Endodermal cell (in vitro differentiated cells): Measurements from ENCODE around the gene LYSMD4. TPM values are rescaled to one million over a fixed set of nuclear protein-coding genes. Genes with fewer than 3 reads are reported as not detected.
A peak's percentile ranks its signal among the peaks of the same experiment; 100 is the strongest.

Experiments
- DNase-seq: peaks from one replicate; pipeline ENCODE4 v3.0.0-alpha.2; 2017
- H3K27ac ChIP-seq: 2 replicates; pipeline ENCODE4 v1.5.1; 2013; ENCODE audit warnings: mild to moderate bottlenecking, low read depth, low read length, moderate library complexity
- H3K27me3 ChIP-seq: 2 replicates; pipeline ENCODE4 v1.6.1; 2013; ENCODE audit warnings: mild to moderate bottlenecking, low read length, moderate library complexity; ENCODE audit not compliant: insufficient read depth, control insufficient read depth, poor library complexity, severe bottlenecking
- H3K36me3 ChIP-seq: 2 replicates; pipeline ENCODE4 v1.7.0; 2013; ENCODE audit warnings: mild to moderate bottlenecking, low read length, moderate library complexity; ENCODE audit not compliant: control insufficient read depth, insufficient read depth
- H3K4me1 ChIP-seq: one replicate; pipeline ENCODE4 v1.7.0; 2013; ENCODE audit warnings: low read length; ENCODE audit not compliant: control insufficient read depth, insufficient read depth
- H3K4me3 ChIP-seq: 2 replicates; pipeline ENCODE4 v1.5.1; 2013; ENCODE audit warnings: mild to moderate bottlenecking, low read length, moderate library complexity
- H3K9ac ChIP-seq: 2 replicates; pipeline ENCODE4 v1.6.1; 2013; ENCODE audit warnings: mild to moderate bottlenecking, low read length, moderate library complexity; ENCODE audit not compliant: poor library complexity, severe bottlenecking; ENCODE audit errors: extremely low read depth
- H3K9me3 ChIP-seq: 2 replicates; pipeline ENCODE4 v1.6.1; 2013; ENCODE audit warnings: mild to moderate bottlenecking, low read length, moderate library complexity; ENCODE audit not compliant: control insufficient read depth
- H3K27ac Mint-ChIP-seq: 2 replicates; pipeline ENCODE4 v1.8.0; 2020; ENCODE audit warnings: mixed read lengths
- H3K27me3 Mint-ChIP-seq: 2 replicates; pipeline ENCODE4 v1.8.0; 2021; ENCODE audit warnings: mild to moderate bottlenecking, mixed read lengths; ENCODE audit not compliant: insufficient read depth
- H3K36me3 Mint-ChIP-seq: 2 replicates; pipeline ENCODE4 v1.8.0; 2020; ENCODE audit warnings: low read depth, mixed read lengths
- H3K4me1 Mint-ChIP-seq: 2 replicates; pipeline ENCODE4 v1.8.0; 2020; ENCODE audit warnings: mixed read lengths
- H3K4me3 Mint-ChIP-seq: 2 replicates; pipeline ENCODE4 v1.8.0; 2020; ENCODE audit warnings: mild to moderate bottlenecking, moderate library complexity, mixed read lengths
- H3K9me3 Mint-ChIP-seq: 2 replicates; pipeline ENCODE4 v1.8.0; 2020; ENCODE audit warnings: mild to moderate bottlenecking, mixed read lengths
- CTCF ChIP-seq: fragments of 200-600 bp; sonication (generic); conservative IDR thresholded peaks from 2 replicates; pipeline ENCODE4 v1.5.0; 2021; ENCODE audit warnings: antibody characterized with exemption, mild to moderate bottlenecking
- WGBS, 2 experiments: methylation state at CpG; one replicate each; pipeline versions ENCODE4 v1.1.5 to v1.1.7; 2013; ENCODE audit warnings: missing lambda C conversion rate in 2 of 2, mixed read lengths in 1 of 2; ENCODE audit not compliant: insufficient coverage in 1 of 2, insufficient read length in 1 of 2; 5-methylcytosine and 5-hydroxymethylcytosine counted together
- total RNA-seq, 2 donors: library from RNA; stranded (reverse); fragmentation: NEBNext Ultra II Directional in 1 of 2; extraction: Animal tissue kit (Norgen Biotek cat#: 25700) in 1 of 2; gene quantifications; 2 replicates in 1 of 2; 3 replicates in 1 of 2; pipeline ENCODE4 v1.2.1, GENCODE V29; 2021

The LYSMD4 gene
- total RNA-seq, 2 donors from 2014 or later, result 8.9 to 12.6 TPM

- peaks cover 11% of the 10 kb centered on the region for H3K36me3 ChIP-seq
- H3K9me3 Mint-ChIP-seq, result peaks cover 17% of the 10 kb centered on the region
- TF ChIP-seq CTCF, result no peak
- H3K4me1 Mint-ChIP-seq, result peaks cover 20% of the 10 kb centered on the region
- H3K27ac Mint-ChIP-seq, result peak overlapping the region; percentile 52
- peaks cover 12% of the 10 kb centered on the region for H3K27me3 Mint-ChIP-seq
- peaks cover 12% of the 10 kb centered on the region for H3K9me3 ChIP-seq
- H3K36me3 Mint-ChIP-seq, result peaks cover 38% of the 10 kb centered on the region
- DNase-seq, result no peak
- no peak overlapping the region for H3K9ac ChIP-seq
- no peak overlapping the region for H3K4me3 Mint-ChIP-seq
- no peak overlapping the region for H3K4me3 ChIP-seq
- peaks cover 19% of the 10 kb centered on the region for H3K27me3 ChIP-seq
- H3K27ac ChIP-seq, result no peak overlapping the region
- H3K4me1 ChIP-seq, result no peaks in the 10 kb centered on the region
- whole genome bisulfite sequencing, 2 experiments, result 95% methylated on average over 11 of the region's 11 CpGs
Observed at GRCh38 chr15:99729327-99729726, 3.9 kb downstream of the LYSMD4 start.

GRCh38 chr15:99728916-99729315 lies 4.3 kb downstream of the LYSMD4 start:
- Histone ChIP-seq H3K27me3 (peaks cover 19% of the 10 kb centered on the region), H3K27ac (no peak overlapping the region), H3K4me1 (no peaks in the 10 kb centered on the region), H3K9ac (no peak overlapping the region), H3K36me3 (peaks cover 11% of the 10 kb centered on the region), H3K4me3 (no peak overlapping the region), H3K9me3 (peaks cover 12% of the 10 kb centered on the region)
- peaks cover 12% of the 10 kb centered on the region for H3K27me3 Mint-ChIP-seq
- no peak for DNase-seq
- H3K27ac Mint-ChIP-seq, result no peak overlapping the region
- TF ChIP-seq CTCF, result no peak
- 94 to 100% methylated on average over 6 of the region's 6 CpGs for WGBS, 2 experiments
- H3K9me3 Mint-ChIP-seq, result peaks cover 17% of the 10 kb centered on the region
- no peak overlapping the region for H3K4me3 Mint-ChIP-seq
- H3K36me3 Mint-ChIP-seq, result peaks cover 38% of the 10 kb centered on the region
- peaks cover 18% of the 10 kb centered on the region for H3K4me1 Mint-ChIP-seq

GRCh38 chr15:99727733-99728132 lies 5.5 kb downstream of the LYSMD4 start:
- H3K4me3 ChIP-seq, result no peak overlapping the region
- H3K9ac ChIP-seq, result no peak overlapping the region
- H3K9me3 ChIP-seq, result peaks cover 12% of the 10 kb centered on the region
- H3K4me1 ChIP-seq, result no peaks in the 10 kb centered on the region
- no peak for DNase-seq
- H3K27me3 ChIP-seq, result peaks cover 19% of the 10 kb centered on the region
- 70 to 81% methylated on average over 2 to 7 of the region's 7 CpGs for WGBS, 2 experiments
- TF ChIP-seq CTCF, result no peak
- Mint-ChIP-seq H3K36me3 (peaks cover 38% of the 10 kb centered on the region), H3K4me3 (no peak overlapping the region), H3K4me1 (peaks cover 18% of the 10 kb centered on the region), H3K9me3 (peaks cover 17% of the 10 kb centered on the region), H3K27ac (no peak overlapping the region), H3K27me3 (peaks cover 12% of the 10 kb centered on the region)
- H3K36me3 ChIP-seq, result peaks cover 11% of the 10 kb centered on the region
- H3K27ac ChIP-seq, result no peak overlapping the region
